Endometrial microvascular endothelial cells (primary cell): ENCODE results near the gene PML. TPM values are rescaled to one million over a fixed set of nuclear protein-coding genes. Genes with fewer than 3 reads are reported as not detected.
"Not testable (repeated sequence)": the region's sequence is repeated elsewhere in the genome, so short reads cannot be mapped to it uniquely, and the experiment has no call there.

Experiments used
- in situ Hi-C: cut with HindIII; loops from 2 replicates; pipeline ENCODE4 v1.10.0; 2017; ENCODE audit warnings: low sequenced_read_pairs, low pct_unique_long_range_greater_than_20kb; ENCODE audit errors: inconsistent ontology term
- total RNA-seq: library from RNA; depleted of rRNA; stranded (reverse); fragments of >200 nt; gene quantifications from one replicate; pipeline ENCODE4 v1.2.3, GENCODE V29; 2015; ENCODE audit errors: inconsistent ontology term

Gene PML
- total RNA-seq, 1 donor from 2014 or later, result 78.4 TPM

DNA sequence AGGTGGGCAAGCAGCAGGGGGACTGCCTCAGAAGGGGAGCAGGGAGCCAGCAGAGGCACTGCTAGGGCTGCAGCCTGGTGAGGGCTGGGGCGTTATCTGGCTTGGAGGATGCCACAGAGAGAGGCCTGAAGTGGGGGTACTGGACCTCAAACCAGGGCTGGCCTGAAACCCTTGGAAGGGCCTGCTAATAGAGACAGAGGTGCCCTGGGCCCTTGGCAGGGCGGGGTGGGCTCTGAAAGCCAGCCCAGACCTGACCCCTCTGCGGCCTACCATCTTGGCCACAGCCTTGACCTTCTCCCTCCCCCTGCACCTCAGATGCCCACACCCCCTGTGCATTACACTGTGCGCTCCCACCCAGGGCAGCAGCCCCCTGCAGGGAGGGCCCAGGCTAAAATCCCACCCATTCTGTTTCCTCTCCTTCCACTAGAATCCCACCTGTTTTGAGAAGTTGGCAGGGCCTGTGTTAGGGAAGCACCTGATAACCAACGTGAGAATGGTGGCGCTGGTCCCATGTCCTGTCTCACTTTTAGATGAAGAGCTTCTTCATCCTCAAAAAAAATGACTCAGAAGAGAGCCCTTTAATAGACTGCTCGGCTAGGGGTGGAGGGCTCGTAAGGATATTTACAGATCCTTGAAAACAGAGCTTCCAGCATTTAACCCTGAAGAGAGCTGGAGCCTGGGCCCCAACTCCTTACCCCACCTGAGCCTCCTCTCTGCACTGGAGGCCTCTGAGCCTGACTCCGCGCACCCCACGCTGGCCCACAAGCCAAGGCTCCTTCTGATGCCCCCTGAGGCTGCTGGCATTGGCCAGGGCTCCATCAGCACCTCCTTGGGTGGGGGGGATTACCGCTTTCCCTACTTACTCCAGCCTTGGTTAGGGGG, 38.4 kb upstream of the PML start:
- in situ Hi-C loops, result no loop called here

GRCh38 chr15:73956743-73957135, 37.8 kb upstream of the PML start:
- in situ Hi-C loops, result no loop called here

DNA sequence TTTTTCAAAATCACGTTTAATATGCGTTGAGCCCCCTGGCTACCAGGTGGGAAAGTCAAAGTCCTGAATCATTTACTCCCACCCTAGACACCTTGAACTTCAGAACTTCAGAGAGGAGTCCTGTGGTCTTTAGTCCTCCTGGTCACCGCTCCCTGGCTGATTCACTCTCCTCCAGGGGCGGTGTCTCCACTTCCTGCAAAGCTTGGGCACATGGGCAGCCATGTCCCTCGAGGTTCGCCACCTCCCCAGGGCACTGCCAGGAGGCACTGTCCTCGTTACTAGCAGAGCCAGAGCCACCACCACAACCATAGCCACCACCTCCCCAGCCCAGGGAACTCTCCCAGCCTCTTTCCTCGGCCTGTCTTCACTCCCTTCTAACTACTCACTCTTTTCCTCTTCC, 37.2 kb upstream of the PML start:
- in situ Hi-C loops, result no loop called here

GRCh38 chr15:73957785-73958184, 36.7 kb upstream of the PML start:
- in situ Hi-C loops, result no loop called here

- in situ Hi-C loops, result no loop called here
Measured at GRCh38 chr15:73959012-73959581, 35.4 kb upstream of the PML start.

DNA sequence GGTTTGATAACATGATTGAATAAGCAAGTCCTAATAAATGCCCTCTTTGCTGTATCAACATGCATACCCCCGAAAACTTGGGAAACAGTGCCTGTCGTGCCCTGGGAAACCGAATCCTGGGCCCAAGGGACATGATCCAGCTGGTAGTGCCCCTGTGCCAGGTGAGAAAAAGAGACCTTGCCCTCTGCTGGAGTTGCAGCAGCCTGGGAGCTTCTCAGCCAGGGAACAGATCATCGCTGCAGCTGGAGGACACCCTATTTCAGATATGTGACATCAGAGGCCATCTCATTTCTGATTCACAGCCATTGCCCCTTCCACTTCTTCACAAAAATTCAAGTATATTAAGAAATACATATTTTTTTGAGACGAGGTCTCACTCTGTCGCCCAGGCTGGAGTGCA, 34.7 kb upstream of the PML start:
- in situ Hi-C loops, result no loop called here

DNA sequence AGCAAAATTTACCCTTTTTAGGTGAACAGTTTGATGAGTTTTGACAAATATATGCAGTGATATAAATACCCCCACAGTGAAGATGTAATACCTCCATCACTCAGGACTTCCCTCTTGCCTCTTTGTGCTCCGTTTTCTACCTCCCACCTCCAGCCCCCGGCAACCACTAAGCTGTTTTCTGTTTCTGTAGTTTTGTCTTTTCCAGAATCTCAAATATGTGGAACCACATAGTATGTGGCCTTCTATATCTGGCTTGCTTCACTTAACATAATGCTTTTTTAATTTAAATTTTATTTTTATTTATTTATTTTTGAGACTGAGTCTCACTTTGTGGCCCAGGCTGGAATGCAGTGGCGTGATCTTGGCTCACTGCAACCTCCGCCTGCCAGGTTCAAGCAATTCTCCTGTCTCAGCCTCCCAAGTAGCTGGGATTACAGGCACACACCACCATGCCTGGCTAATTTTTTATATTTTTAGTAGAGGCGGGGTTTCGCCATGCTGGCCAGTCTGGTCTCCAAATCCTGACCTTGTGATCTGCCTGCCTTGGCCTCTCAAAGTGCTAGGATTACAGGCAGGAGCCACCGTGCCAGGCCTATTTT, 33.9 kb upstream of the PML start:
- in situ Hi-C loops, result not testable (repeated sequence)

GRCh38 chr15:73962433-73962832, 32.1 kb upstream of the PML start:
- in situ Hi-C loops, result no loop called here

DNA sequence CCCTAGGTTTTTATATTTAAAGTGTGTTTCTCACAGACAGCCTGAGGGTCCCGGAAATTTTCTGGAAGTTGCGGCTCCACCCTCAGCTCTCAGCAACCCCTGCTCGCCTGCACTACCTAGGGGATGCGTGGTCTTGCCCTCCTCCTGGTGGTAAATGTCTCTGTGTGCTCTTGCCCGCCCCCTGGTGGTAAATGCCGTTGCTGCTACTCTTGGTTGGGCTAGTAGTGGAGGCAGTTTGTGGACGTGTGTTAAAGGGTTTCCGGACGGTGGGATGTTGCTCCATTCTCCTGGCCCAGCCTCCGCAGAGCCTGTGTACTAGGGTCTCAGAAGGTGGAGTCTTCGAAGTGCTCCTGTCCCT, 29.8 kb upstream of the PML start:
- in situ Hi-C loops, result no loop called here

GRCh38 chr15:73965094-73965757, 29.3 kb upstream of the PML start:
- in situ Hi-C loops, result no loop called here

DNA sequence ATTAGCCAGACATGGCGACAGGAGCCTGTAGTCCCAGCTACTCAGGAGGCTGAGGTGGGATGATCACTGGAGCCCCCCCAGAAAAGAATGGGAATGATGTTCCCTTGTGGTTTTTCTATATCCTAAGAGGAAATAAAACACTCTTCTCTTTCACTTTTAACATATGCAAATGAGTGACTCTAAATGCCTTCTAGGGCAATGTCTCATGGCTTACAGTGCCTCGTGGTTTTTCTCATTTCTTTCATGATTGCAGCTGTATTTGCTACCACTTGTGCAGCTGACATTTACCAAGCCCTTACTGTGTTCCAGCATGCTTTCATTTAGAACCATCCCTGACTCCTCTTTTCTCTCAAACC, 28.8 kb upstream of the PML start:
- in situ Hi-C loops, result no loop called here

DNA sequence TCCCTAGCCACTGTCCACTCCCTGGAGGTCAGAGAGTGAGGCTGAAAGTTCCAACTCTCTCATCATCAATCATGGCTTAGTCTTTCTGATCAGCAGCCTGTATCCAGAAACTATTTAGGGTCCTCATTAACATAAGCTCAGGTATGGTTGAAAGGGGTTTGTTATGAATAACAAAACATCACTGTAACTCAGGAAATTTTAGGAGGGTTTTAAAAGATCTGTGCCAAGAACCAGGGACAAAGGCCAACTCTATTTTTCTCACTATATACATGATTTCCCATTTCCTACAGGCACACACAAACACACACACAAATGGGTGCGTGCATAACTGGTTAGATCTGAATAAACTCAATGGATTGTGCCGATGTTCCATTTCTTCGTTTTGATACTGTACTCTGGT, 26.1 kb upstream of the PML start:
- in situ Hi-C loops, result no loop called here

- in situ Hi-C loops, result no loop called here
Measured at GRCh38 chr15:73969151-73969759, 25.3 kb upstream of the PML start.

GRCh38 chr15:73972984-73973682, 21.4 kb upstream of the PML start:
- in situ Hi-C loops, result no loop called here

DNA sequence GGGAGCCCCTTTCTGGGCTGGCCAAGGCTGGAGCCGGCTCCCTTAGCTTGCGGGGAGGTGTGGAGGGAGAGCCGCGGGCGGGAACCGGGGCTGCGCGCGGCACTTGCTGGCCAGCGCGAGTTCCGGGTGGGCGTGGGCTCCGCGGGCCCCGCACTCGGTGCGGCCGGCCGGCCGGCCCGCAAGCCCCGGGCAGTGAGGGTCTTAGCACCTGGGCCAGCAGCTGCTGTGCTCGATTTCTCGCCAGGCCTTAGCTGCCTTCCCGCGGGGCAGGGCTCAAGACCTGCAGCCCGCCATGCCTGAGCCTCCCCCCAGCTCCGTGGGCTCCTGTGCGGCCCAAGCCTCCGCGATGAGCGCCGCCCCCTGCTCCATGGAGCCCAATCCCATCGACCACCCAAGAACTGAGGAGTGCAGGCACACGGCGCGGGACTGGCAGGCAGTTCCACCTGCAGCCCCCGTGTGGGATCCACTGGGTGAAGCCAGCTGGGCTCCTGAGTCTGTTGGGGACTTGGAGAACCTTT, 20.8 kb upstream of the PML start:
- in situ Hi-C loops, result not testable (repeated sequence)

DNA sequence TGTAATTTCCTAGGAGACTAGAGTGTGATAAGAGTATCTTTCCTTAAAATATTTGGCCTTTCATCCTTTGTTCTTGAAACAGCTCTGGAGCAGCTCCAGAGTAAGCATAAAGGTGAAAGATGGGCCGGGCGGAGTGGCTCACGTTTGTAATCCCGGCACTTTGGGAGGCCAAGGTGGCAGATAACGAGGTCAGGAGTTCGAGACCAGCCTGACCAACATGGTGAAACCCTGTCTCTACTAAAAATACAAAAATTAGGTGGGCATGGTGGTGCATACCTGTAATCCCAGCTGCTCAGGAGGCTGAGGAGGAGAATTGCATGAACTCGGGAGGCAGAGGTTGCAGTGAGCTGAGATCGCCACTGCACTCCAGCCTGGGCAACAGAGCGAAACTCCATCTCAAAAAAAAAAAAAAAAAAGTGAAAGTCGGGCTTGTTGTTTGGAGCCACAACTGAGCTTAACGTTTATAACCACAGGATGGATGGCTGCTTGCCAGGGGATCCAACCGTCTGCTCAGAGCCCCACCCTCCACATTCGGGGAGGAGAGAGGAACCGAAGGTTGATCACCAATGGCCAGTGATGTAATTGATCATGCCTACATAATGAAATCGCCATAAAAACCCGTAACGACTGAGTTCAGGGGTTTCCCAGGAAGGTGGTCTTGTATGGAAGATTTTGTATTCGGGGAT, 18.9 kb upstream of the PML start:
- in situ Hi-C loops, result not testable (repeated sequence)

GRCh38 chr15:73978896-73979295, 15.6 kb upstream of the PML start:
- in situ Hi-C loops, result no loop called here

DNA sequence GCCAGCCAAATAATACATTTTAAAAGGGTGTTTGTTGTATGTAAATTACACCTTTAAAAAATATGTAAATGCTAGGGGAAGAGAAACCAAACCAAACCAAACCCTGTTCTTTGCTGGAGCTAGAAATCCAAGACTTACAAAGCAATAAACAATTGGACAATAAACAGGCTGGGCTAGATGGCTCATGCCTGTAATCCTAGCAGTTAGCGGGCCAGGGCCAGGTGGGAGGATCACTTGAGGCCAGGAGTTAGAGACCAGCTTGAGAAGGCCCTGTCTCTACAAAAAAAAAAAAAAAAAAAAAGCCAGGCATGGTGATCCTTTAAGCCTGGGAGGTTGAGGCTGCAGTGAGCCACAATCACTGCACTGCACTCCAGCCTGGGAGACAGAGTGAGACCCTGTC, 14.9 kb upstream of the PML start:
- in situ Hi-C loops, result no loop called here
